Measurements from ENCODE around the gene NMNAT1. TPM values are rescaled to one million over a fixed set of nuclear protein-coding genes. Genes with fewer than 3 reads are reported as not detected.
A peak's percentile ranks its signal among the peaks of the same experiment; 100 is the strongest.

The NMNAT1 gene
- total RNA-seq = 1 to 10 TPM; 6.5 to 10.0 TPM

- H3K36me3 Mint-ChIP-seq = peaks cover 2% of the 10 kb centered on the region
- peaks cover 23% of the 10 kb centered on the region for H3K4me1 Mint-ChIP-seq
- CTCF ChIA-PET = interaction anchor here (0.5 to 2.6 kb wide), 17 partner anchors 8 to 487 kb away, joined by 3 to 10 read pairs (median 3); partner anchors contain the start of genes CENPS, KIF1B and UBE4B
- H3K4me3 Mint-ChIP-seq = peak within 1 kb of the TSS; percentile 92
- DNase-seq (peak; percentile 95), ATAC-seq (peak; percentile 99)
- H3K9me3 Mint-ChIP-seq (ENCODE audit: low read depth) = no peaks in the 10 kb centered on the region
- peak within 1 kb of the TSS; percentile 97 for H3K27ac Mint-ChIP-seq
- H3K27me3 Mint-ChIP-seq = no peaks in the 10 kb centered on the region
Observed at GRCh38 chr1:9942939-9943788, at the start of gene NMNAT1, which contains the start of gene LZIC. TSS of gene NMNAT1 (plus strand) at chr1:9943475. CDS start at chr1:9972074, 28,599 bp downstream. TSS of gene LZIC (minus strand) at chr1:9943391. CDS start at chr1:9936619, 6,772 bp downstream.

- Mint-ChIP-seq H3K9me3 (ENCODE audit: low read depth) (no peaks in the 10 kb centered on the region), H3K4me1 (peaks cover 15% of the 10 kb centered on the region), H3K4me3 (no peak overlapping the region), H3K27ac (no peak overlapping the region), H3K27me3 (no peaks in the 10 kb centered on the region), H3K36me3 (no peaks in the 10 kb centered on the region)
- CTCF ChIA-PET = no interaction called here
- ATAC-seq = no peak
- no peak for DNase-seq
Observed at GRCh38 chr1:9894115-9894514, 49.2 kb upstream of the NMNAT1 start.

GRCh38 chr1:9900142-9901043 lies 42.9 kb upstream of the NMNAT1 start:
- H3K36me3 Mint-ChIP-seq = no peaks in the 10 kb centered on the region
- H3K9me3 Mint-ChIP-seq (ENCODE audit: low read depth) = no peaks in the 10 kb centered on the region
- no peak for ATAC-seq
- CTCF ChIA-PET = interaction anchor here (0.6 kb wide), 2 partner anchors 39 to 115 kb away, joined by 3 read pairs; no protein-coding TSS in a partner anchor
- no peak overlapping the region for H3K4me3 Mint-ChIP-seq
- DNase-seq = no peak
- H3K27ac Mint-ChIP-seq = no peak overlapping the region
- H3K4me1 Mint-ChIP-seq = peaks cover 20% of the 10 kb centered on the region
- H3K27me3 Mint-ChIP-seq = no peaks in the 10 kb centered on the region

- H3K27me3 Mint-ChIP-seq = no peaks in the 10 kb centered on the region
- no peak for ATAC-seq
- H3K27ac Mint-ChIP-seq = no peak overlapping the region
- no peaks in the 10 kb centered on the region for H3K9me3 Mint-ChIP-seq (ENCODE audit: low read depth)
- DNase-seq = no peak
- CTCF ChIA-PET = interaction anchor here (1.0 kb wide), 1 partner anchor 41 kb away, joined by 4 read pairs; no protein-coding TSS in a partner anchor
- H3K4me1 Mint-ChIP-seq = peaks cover 25% of the 10 kb centered on the region
- H3K4me3 Mint-ChIP-seq = no peak overlapping the region
- no peaks in the 10 kb centered on the region for H3K36me3 Mint-ChIP-seq
Observed at GRCh38 chr1:9901148-9902059, 41.9 kb upstream of the NMNAT1 start.

- no peak overlapping the region for H3K4me3 Mint-ChIP-seq
- no peaks in the 10 kb centered on the region for H3K9me3 Mint-ChIP-seq (ENCODE audit: low read depth)
- peaks cover 25% of the 10 kb centered on the region for H3K4me1 Mint-ChIP-seq
- H3K36me3 Mint-ChIP-seq = no peaks in the 10 kb centered on the region
- ATAC-seq = no peak
- no peak overlapping the region for H3K27ac Mint-ChIP-seq
- no peaks in the 10 kb centered on the region for H3K27me3 Mint-ChIP-seq
- CTCF ChIA-PET = interaction anchor here (1.0 kb wide), 1 partner anchor 41 kb away, joined by 4 read pairs; no protein-coding TSS in a partner anchor
- no peak for DNase-seq
Observed at GRCh38 chr1:9902060-9902452, 41.2 kb upstream of the NMNAT1 start.

- DNase-seq (no peak), ATAC-seq (peak; percentile 63)
- Mint-ChIP-seq H3K4me1 (peaks cover 37% of the 10 kb centered on the region), H3K36me3 (no peaks in the 10 kb centered on the region), H3K27me3 (peaks cover 5% of the 10 kb centered on the region), H3K9me3 (ENCODE audit: low read depth) (no peaks in the 10 kb centered on the region), H3K4me3 (no peak overlapping the region), H3K27ac (peak overlapping the region; percentile 26)
- CTCF ChIA-PET = interaction anchor here (0.8 to 1.6 kb wide), 3 partner anchors 22 to 118 kb away, joined by 3 read pairs; no protein-coding TSS in a partner anchor
Observed at GRCh38 chr1:9903801-9904527, 39.3 kb upstream of the NMNAT1 start.

GRCh38 chr1:9904596-9904995 lies 38.7 kb upstream of the NMNAT1 start:
- CTCF ChIA-PET = interaction anchor here (0.9 to 1.6 kb wide), 3 partner anchors 9 to 119 kb away, joined by 3 read pairs; no protein-coding TSS in a partner anchor
- Mint-ChIP-seq H3K4me1 (peaks cover 43% of the 10 kb centered on the region), H3K9me3 (ENCODE audit: low read depth) (no peaks in the 10 kb centered on the region), H3K27ac (no peak overlapping the region), H3K4me3 (no peak overlapping the region), H3K36me3 (no peaks in the 10 kb centered on the region), H3K27me3 (peaks cover 5% of the 10 kb centered on the region)
- DNase-seq = no peak
- no peak for ATAC-seq

GRCh38 chr1:9905010-9905409 lies 38.3 kb upstream of the NMNAT1 start:
- Mint-ChIP-seq H3K4me3 (no peak overlapping the region), H3K9me3 (ENCODE audit: low read depth) (no peaks in the 10 kb centered on the region), H3K27ac (no peak overlapping the region), H3K4me1 (peaks cover 43% of the 10 kb centered on the region), H3K27me3 (peaks cover 5% of the 10 kb centered on the region), H3K36me3 (no peaks in the 10 kb centered on the region)
- CTCF ChIA-PET = interaction anchor here (0.9 to 1.6 kb wide), 3 partner anchors 8 to 119 kb away, joined by 3 read pairs; no protein-coding TSS in a partner anchor
- ATAC-seq (no peak), DNase-seq (no peak)

- DNase-seq (no peak), ATAC-seq (no peak)
- Mint-ChIP-seq H3K27ac (no peak overlapping the region), H3K4me1 (peaks cover 49% of the 10 kb centered on the region), H3K9me3 (ENCODE audit: low read depth) (no peaks in the 10 kb centered on the region), H3K4me3 (no peak overlapping the region), H3K36me3 (no peaks in the 10 kb centered on the region), H3K27me3 (peaks cover 5% of the 10 kb centered on the region)
- CTCF ChIA-PET = interaction anchor here (0.9 to 1.8 kb wide), 3 partner anchors 12 to 304 kb away, joined by 3 to 5 read pairs (median 3); partner anchors contain the start of gene KIF1B
Observed at GRCh38 chr1:9906466-9906865, 36.8 kb upstream of the NMNAT1 start.

GRCh38 chr1:9907441-9907840 lies 35.8 kb upstream of the NMNAT1 start:
- ATAC-seq (no peak), DNase-seq (no peak)
- peaks cover 5% of the 10 kb centered on the region for H3K27me3 Mint-ChIP-seq
- H3K4me1 Mint-ChIP-seq = peaks cover 54% of the 10 kb centered on the region
- H3K27ac Mint-ChIP-seq = peak overlapping the region; percentile 8
- no peak overlapping the region for H3K4me3 Mint-ChIP-seq
- CTCF ChIA-PET = interaction anchor here (0.7 to 1.8 kb wide), 3 partner anchors 34 to 600 kb away, joined by 3 to 5 read pairs (median 4); no protein-coding TSS in a partner anchor
- no peaks in the 10 kb centered on the region for H3K36me3 Mint-ChIP-seq
- no peaks in the 10 kb centered on the region for H3K9me3 Mint-ChIP-seq (ENCODE audit: low read depth)

GRCh38 chr1:9908871-9909233 lies 34.4 kb upstream of the NMNAT1 start:
- Mint-ChIP-seq H3K27ac (peak overlapping the region; percentile 91), H3K27me3 (peaks cover 5% of the 10 kb centered on the region), H3K4me3 (peak overlapping the region; percentile 94), H3K36me3 (no peaks in the 10 kb centered on the region), H3K4me1 (peaks cover 48% of the 10 kb centered on the region), H3K9me3 (ENCODE audit: low read depth) (no peaks in the 10 kb centered on the region)
- DNase-seq = no peak
- CTCF ChIA-PET = interaction anchor here (0.7 to 1.2 kb wide), 3 partner anchors 16 to 42 kb away, joined by 3 read pairs; partner anchors contain the start of genes LZIC and NMNAT1
- ATAC-seq = no peak
